H1 (cell line): ENCODE data around the gene A4GALT. TPM values are rescaled to one million over a fixed set of nuclear protein-coding genes. Genes with fewer than 3 reads are reported as not detected.

Source experiments
- CTCF ChIA-PET: fragments of 300-600 bp; sonication (Branson Sonifier 250); formaldehyde crosslinking; loops from one replicate; lab custom pipeline; 2021; ENCODE audit not compliant: partially characterized antibody; lab: Charles Lee
- POLR2A ChIA-PET: fragments of 300-600 bp; sonication (Branson Sonifier 250); formaldehyde crosslinking; loops from one replicate; lab custom pipeline; 2021; ENCODE audit warnings: inconsistent platforms; ENCODE audit not compliant: partially characterized antibody; lab: Charles Lee
- DNase-seq, 2 experiments: peaks; one replicate each; pipeline versions ENCODE4 v3.0.0 to v3.0.0-alpha.2; 2010 to 2022; ENCODE audit warnings: low spot score in 2 of 2, low read depth in 1 of 2, mixed read lengths in 1 of 2
- FAIRE-seq: peaks from 2 replicates; lab custom pipeline; 2011; peaks lifted over from hg19 to GRCh38; lab: Jason Lieb, UNC
- H2AFZ ChIP-seq: 2 replicates; pipeline ENCODE4 v1.8.1; 2012; ENCODE audit warnings: low read length, inconsistent platforms
- H2AK5ac ChIP-seq: 2 replicates; pipeline ENCODE4 v1.6.1; 2013; ENCODE audit warnings: low read depth, low read length
- H2BK120ac ChIP-seq: replicated peaks from 2 replicates; pipeline ENCODE3; 2013; ENCODE audit warnings: low read depth, low read length, inconsistent platforms
- H2BK12ac ChIP-seq: 2 replicates; pipeline ENCODE4 v1.6.1; 2013; ENCODE audit warnings: low read depth, low read length
- H2BK15ac ChIP-seq: 2 replicates; pipeline ENCODE4 v1.6.1; 2013; ENCODE audit warnings: low read length
- H2BK20ac ChIP-seq: 2 replicates; pipeline ENCODE4 v1.6.1; 2013; ENCODE audit warnings: low read length
- H2BK5ac ChIP-seq: 2 replicates; pipeline ENCODE4 v1.6.1; 2013; ENCODE audit warnings: low read depth, low read length
- H3K14ac ChIP-seq: 2 replicates; pipeline ENCODE4 v1.6.1; 2013; ENCODE audit warnings: inconsistent platforms; ENCODE audit not compliant: insufficient read length
- H3K18ac ChIP-seq: 2 replicates; pipeline ENCODE4 v1.6.1; 2013; ENCODE audit warnings: low read length; ENCODE audit errors: extremely low read depth
- H3K23ac ChIP-seq: 2 replicates; pipeline ENCODE4 v1.6.1; 2013; ENCODE audit warnings: inconsistent platforms; ENCODE audit not compliant: insufficient read length
- H3K23me2 ChIP-seq: 2 replicates; pipeline ENCODE4 v1.6.1; 2013; ENCODE audit warnings: low read depth, low read length
- H3K27ac ChIP-seq: 2 replicates; pipeline ENCODE4 v1.6.1; 2011; ENCODE audit warnings: low read depth, low read length, inconsistent platforms
- H3K27me3 ChIP-seq, 4 experiments: replicated peaks in 1 of 4; 1 replicate in 1 of 4; 2 replicates in 3 of 4; pipeline versions ENCODE4 v1.6.1 to v1.8.1; 2011 to 2013; ENCODE audit warnings: low read length in 3 of 4, mild to moderate bottlenecking in 3 of 4, inconsistent platforms in 2 of 4, mixed read lengths in 2 of 4, moderate library complexity in 1 of 4; ENCODE audit not compliant: control insufficient read depth in 3 of 4, insufficient read depth in 3 of 4; ENCODE audit errors: extremely low read depth in 1 of 4
- H3K36me3 ChIP-seq, 4 experiments: 2 replicates each; pipeline versions ENCODE4 v1.6.1 to v1.8.1; 2011 to 2013; ENCODE audit warnings: mild to moderate bottlenecking in 4 of 4, low read length in 3 of 4, moderate library complexity in 2 of 4, control low read depth in 1 of 4, inconsistent platforms in 1 of 4; ENCODE audit not compliant: insufficient read depth in 4 of 4, control insufficient read depth in 2 of 4
- H3K4ac ChIP-seq: replicated peaks from 2 replicates; pipeline ENCODE3; 2013; ENCODE audit warnings: low read length, low read depth, mixed read lengths, inconsistent platforms; ENCODE audit not compliant: insufficient read length
- H3K4me1 ChIP-seq, 4 experiments: replicated peaks in 1 of 4; 1 replicate in 1 of 4; 2 replicates in 3 of 4; pipeline versions ENCODE4 v1.6.1 to v1.8.1; 2011 to 2013; ENCODE audit warnings: low read length in 3 of 4, inconsistent platforms in 2 of 4, mixed read lengths in 1 of 4; ENCODE audit not compliant: insufficient read depth in 4 of 4, control insufficient read depth in 3 of 4
- H3K4me2 ChIP-seq, 2 experiments: 2 replicates each; pipeline versions ENCODE4 v1.6.1 to v1.8.1; 2011 to 2013; ENCODE audit warnings: low read depth in 2 of 2, low read length in 2 of 2, control low read depth in 1 of 2, inconsistent platforms in 1 of 2, mild to moderate bottlenecking in 1 of 2; ENCODE audit not compliant: insufficient read depth in 1 of 2
- H3K4me3 ChIP-seq, 4 experiments: fragments of 200-600, 300-600 bp in 1 of 4; sonication (generic), shearing (Covaris generic), sonication (Bioruptor Twin) in 1 of 4; 2 replicates each; pipeline versions ENCODE4 v1.5.1 to v1.8.1; 2011 to 2016; ENCODE audit warnings: low read length in 4 of 4, low read depth in 3 of 4, control low read depth in 2 of 4, inconsistent platforms in 2 of 4, mild to moderate bottlenecking in 2 of 4, mixed read lengths in 1 of 4, moderate library complexity in 1 of 4; ENCODE audit not compliant: insufficient read depth in 2 of 4; ENCODE audit errors: extremely low read depth in 1 of 4
- H3K56ac ChIP-seq: replicated peaks from 2 replicates; pipeline ENCODE3; 2013; ENCODE audit warnings: low read depth, mild to moderate bottlenecking, mixed read lengths, low read length, inconsistent platforms; ENCODE audit not compliant: insufficient read length
- H3K79me1 ChIP-seq: 2 replicates; pipeline ENCODE4 v1.6.1; 2013; ENCODE audit warnings: low read depth, low read length, control low read depth
- H3K79me2 ChIP-seq, 2 experiments: 2 replicates each; pipeline versions ENCODE4 v1.6.1 to v1.8.1; 2012 to 2013; ENCODE audit warnings: low read length in 2 of 2, mild to moderate bottlenecking in 2 of 2, inconsistent platforms in 1 of 2; ENCODE audit not compliant: insufficient read depth in 2 of 2, control insufficient read depth in 1 of 2
- H3K9ac ChIP-seq, 4 experiments: replicated peaks in 1 of 4; 1 replicate in 1 of 4; 2 replicates in 3 of 4; pipeline versions ENCODE4 v1.6.1 to v1.8.1; 2011 to 2013; ENCODE audit warnings: low read depth in 3 of 4, low read length in 3 of 4, control low read depth in 2 of 4, mild to moderate bottlenecking in 2 of 4, moderate library complexity in 2 of 4, inconsistent platforms in 1 of 4; ENCODE audit errors: extremely low read depth in 1 of 4
- H3K9me3 ChIP-seq, 2 experiments: 2 replicates each; pipeline versions ENCODE4 v1.6.1 to v1.8.1; 2012 to 2013; ENCODE audit warnings: mild to moderate bottlenecking in 2 of 2, moderate library complexity in 2 of 2, control low read depth in 1 of 2, inconsistent platforms in 1 of 2, low read depth in 1 of 2, low read length in 1 of 2, mixed read lengths in 1 of 2; ENCODE audit not compliant: insufficient read depth in 2 of 2
- H4K20me1 ChIP-seq, 2 experiments: replicated peaks in 1 of 2; 2 replicates each; pipeline versions ENCODE3 to v1.8.1; 2011 to 2013; ENCODE audit warnings: inconsistent platforms in 2 of 2, low read length in 2 of 2, mild to moderate bottlenecking in 1 of 2; ENCODE audit not compliant: insufficient read depth in 2 of 2, control insufficient read depth in 1 of 2
- H4K5ac ChIP-seq: 2 replicates; pipeline ENCODE4 v1.6.1; 2013; ENCODE audit warnings: low read length, low read depth, mixed read lengths, inconsistent platforms; ENCODE audit not compliant: insufficient read length
- H4K8ac ChIP-seq: 2 replicates; pipeline ENCODE4 v1.8.0; 2013; ENCODE audit warnings: mild to moderate bottlenecking, moderate library complexity, low read length, inconsistent platforms; ENCODE audit not compliant: insufficient read depth; ENCODE audit errors: extremely low read depth
- H4K91ac ChIP-seq: replicated peaks from 2 replicates; pipeline ENCODE3; 2013; ENCODE audit warnings: low read length, mixed read lengths, inconsistent platforms; ENCODE audit not compliant: insufficient read length
- SP2 ChIP-seq: IDR thresholded peaks from 2 replicates; pipeline ENCODE4 v1.6.1; 2012; ENCODE audit warnings: mild to moderate bottlenecking, low read length, inconsistent platforms
- WGBS, 2 experiments: shearing (Covaris generic) in 1 of 2; methylation state at CpG; one replicate each; pipeline versions ENCODE4 v1.1.6 to v1.1.7; 2013 to 2015; ENCODE audit warnings: low lambda C conversion rate in 2 of 2, mixed read lengths in 2 of 2, inconsistent platforms in 1 of 2, low coverage in 1 of 2, missing lambda C conversion rate in 1 of 2; ENCODE audit not compliant: insufficient replicate concordance in 2 of 2, insufficient coverage in 1 of 2, insufficient read length in 1 of 2; ENCODE audit errors: extremely low coverage in 1 of 2, missing lambda C conversion rate in 1 of 2; 5-methylcytosine and 5-hydroxymethylcytosine counted together
- polyA plus RNA-seq, 7 experiments: library from polyadenylated mRNA; depleted of rRNA in 3 of 7; stranded (reverse) in 5 of 7; unstranded in 2 of 7; fragments of >200 nt in 5 of 7; fragments of 200-250 nt in 2 of 7; gene quantifications; 1 replicate in 5 of 7; 2 replicates in 1 of 7; 4 replicates in 1 of 7; pipeline versions ENCODE4 v1.2.1 to v1.2.3, GENCODE V29; 2011 to 2013; ENCODE audit warnings: missing spikeins in 2 of 7, mixed read lengths in 2 of 7
- total RNA-seq: library from RNA; stranded (reverse); fragmentation: NEBNext Ultra II Directional; extraction: Animal tissue kit (Norgen Biotek cat#: 25700); gene quantifications from 2 replicates; pipeline ENCODE4 v1.2.1, GENCODE V29; 2021

The A4GALT gene
- total and polyA plus RNA-seq, 2 of the 8 experiments (the other 6 are each of a cell fraction or from before 2014, with no cell fraction given): 7.2 to 13.8 TPM

GRCh38 chr22:42645938-42646568 is 74.6 kb downstream of the A4GALT start:
- FAIRE-seq (no peak), DNase-seq (no peak)
- H3K4ac ChIP-seq: no peak overlapping the region
- 0 out of 2 replicates have a peak overlapping the region, but pooled peaks have one; percentile 77 for H2BK5ac ChIP-seq
- no peak overlapping the region for H3K56ac ChIP-seq
- H2AK5ac ChIP-seq: peak overlapping the region; percentile 65; the same call in 1 of the 2 replicates
- H2BK15ac ChIP-seq: 0 out of 2 replicates have a peak overlapping the region, but pooled peaks have one; percentile 72
- H3K9ac ChIP-seq: no peak overlapping the region
- peaks cover 0 to 2% (median 0%) of the 10 kb centered on the region in 4 experiments; a peak in 1 of 7 replicates for H3K27me3 ChIP-seq
- no peak overlapping the region for H2AFZ ChIP-seq
- 88% methylated on average over 11 of the region's 13 CpGs; no CpG with 5 or more reads in 1 of the 2 experiments for WGBS, 2 experiments
- no peak overlapping the region for H3K4me3 ChIP-seq
- H3K79me2 ChIP-seq: peaks cover 0 to 40% of the 10 kb centered on the region in 2 experiments; a peak in 2 of 4 replicates
- ChIA-PET CTCF (interaction anchor here (0.6 to 2.5 kb wide), 5 partner anchors 14 to 414 kb away, joined by 3 to 11 read pairs (median 3); no protein-coding TSS in a partner anchor), POLR2A (interaction anchor here (0.6 to 1.4 kb wide), 2 partner anchors 31 to 84 kb away, joined by 3 to 10 read pairs; partner anchors contain the start of gene POLDIP3)
- peaks cover 24% of the 10 kb centered on the region for H3K79me1 ChIP-seq
- no peak overlapping the region for H2BK12ac ChIP-seq
- H4K20me1 ChIP-seq: peaks cover 9 to 10% of the 10 kb centered on the region in 2 experiments
- no peaks in the 10 kb centered on the region for H3K9me3 ChIP-seq
- H4K91ac ChIP-seq: no peak overlapping the region
- H3K4me2 ChIP-seq: no peak overlapping the region
- TF ChIP-seq SP2: no peak
- peaks cover 5 to 29% (median 20%) of the 10 kb centered on the region in 4 experiments for H3K4me1 ChIP-seq
- no peak overlapping the region for H4K5ac ChIP-seq
- peaks cover 8% of the 10 kb centered on the region for H3K23me2 ChIP-seq
- H2BK20ac ChIP-seq: no peak overlapping the region
- no peak overlapping the region for H2BK120ac ChIP-seq
- no peaks in the 10 kb centered on the region for H3K36me3 ChIP-seq
- H3K23ac ChIP-seq: no peak overlapping the region
- H3K18ac ChIP-seq: no peak overlapping the region
- H3K27ac ChIP-seq: no peak overlapping the region
- no peak overlapping the region for H4K8ac ChIP-seq
- H3K14ac ChIP-seq: no peak overlapping the region
